ENCODE data around the gene TIAM2.

TIAM2 gene

DNA sequence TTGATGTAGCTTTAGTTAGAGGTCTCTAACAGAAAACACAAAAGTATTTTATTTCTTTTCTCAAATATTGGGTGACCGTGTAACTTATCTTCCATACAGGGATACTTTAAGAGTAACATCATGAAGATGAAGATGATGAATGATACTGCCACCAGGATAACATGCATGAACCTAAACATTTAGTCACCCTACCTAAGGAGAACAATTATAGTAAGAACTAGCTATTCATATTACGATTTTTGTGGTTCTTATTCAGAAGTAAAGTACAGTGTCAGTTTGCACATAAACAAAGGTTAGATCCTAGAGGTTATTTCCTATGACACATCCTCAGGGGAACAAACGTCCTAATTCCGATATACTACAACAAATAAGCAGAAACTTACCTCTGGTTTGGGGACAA, 289.7 kb downstream of the TIAM2 start:
- DNase-seq (ENCODE audit: low read depth in 1 of 2, low spot score in 1 of 2) = no peak
- Histone ChIP-seq H3K27ac (replicated peaks) (no peak overlapping the region), H3K4me3 (replicated peaks; ENCODE audit: insufficient read depth, low read length) (no peak overlapping the region), H3K27me3 (ENCODE audit: insufficient read depth, poor library complexity, severe bottlenecking) (no peaks in the 10 kb centered on the region)
- TF ChIP-seq SPI1 (IDR thresholded peaks at IDR 0.05; ENCODE audit: borderline replicate concordance, low read depth) = no peak

DNA sequence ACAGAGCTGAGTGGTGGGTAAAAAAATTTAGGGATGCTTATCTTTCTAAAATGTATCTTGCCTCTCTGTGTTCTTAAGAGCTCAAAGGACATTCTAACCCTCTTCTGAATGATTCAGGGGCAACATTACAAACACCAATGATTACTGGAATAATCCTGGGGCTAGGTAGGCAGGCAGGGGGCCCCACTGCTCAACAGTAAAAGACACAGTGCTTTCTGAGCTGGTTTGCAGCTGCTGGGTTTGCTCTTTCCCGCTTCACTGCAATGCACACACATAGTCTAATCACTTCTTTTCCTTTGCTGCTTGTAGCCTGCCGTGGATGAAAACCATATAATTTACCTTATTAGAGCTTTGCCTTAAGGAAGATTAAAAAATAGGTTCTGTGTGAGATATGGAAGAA, 292.6 kb downstream of the TIAM2 start:
- no peak for DNase-seq (ENCODE audit: low read depth in 1 of 2, low spot score in 1 of 2)
- Histone ChIP-seq H3K27ac (replicated peaks) (no peak overlapping the region), H3K4me3 (replicated peaks; ENCODE audit: insufficient read depth, low read length) (no peak overlapping the region), H3K27me3 (ENCODE audit: insufficient read depth, poor library complexity, severe bottlenecking) (no peaks in the 10 kb centered on the region)
- TF ChIP-seq, protein P1, sequence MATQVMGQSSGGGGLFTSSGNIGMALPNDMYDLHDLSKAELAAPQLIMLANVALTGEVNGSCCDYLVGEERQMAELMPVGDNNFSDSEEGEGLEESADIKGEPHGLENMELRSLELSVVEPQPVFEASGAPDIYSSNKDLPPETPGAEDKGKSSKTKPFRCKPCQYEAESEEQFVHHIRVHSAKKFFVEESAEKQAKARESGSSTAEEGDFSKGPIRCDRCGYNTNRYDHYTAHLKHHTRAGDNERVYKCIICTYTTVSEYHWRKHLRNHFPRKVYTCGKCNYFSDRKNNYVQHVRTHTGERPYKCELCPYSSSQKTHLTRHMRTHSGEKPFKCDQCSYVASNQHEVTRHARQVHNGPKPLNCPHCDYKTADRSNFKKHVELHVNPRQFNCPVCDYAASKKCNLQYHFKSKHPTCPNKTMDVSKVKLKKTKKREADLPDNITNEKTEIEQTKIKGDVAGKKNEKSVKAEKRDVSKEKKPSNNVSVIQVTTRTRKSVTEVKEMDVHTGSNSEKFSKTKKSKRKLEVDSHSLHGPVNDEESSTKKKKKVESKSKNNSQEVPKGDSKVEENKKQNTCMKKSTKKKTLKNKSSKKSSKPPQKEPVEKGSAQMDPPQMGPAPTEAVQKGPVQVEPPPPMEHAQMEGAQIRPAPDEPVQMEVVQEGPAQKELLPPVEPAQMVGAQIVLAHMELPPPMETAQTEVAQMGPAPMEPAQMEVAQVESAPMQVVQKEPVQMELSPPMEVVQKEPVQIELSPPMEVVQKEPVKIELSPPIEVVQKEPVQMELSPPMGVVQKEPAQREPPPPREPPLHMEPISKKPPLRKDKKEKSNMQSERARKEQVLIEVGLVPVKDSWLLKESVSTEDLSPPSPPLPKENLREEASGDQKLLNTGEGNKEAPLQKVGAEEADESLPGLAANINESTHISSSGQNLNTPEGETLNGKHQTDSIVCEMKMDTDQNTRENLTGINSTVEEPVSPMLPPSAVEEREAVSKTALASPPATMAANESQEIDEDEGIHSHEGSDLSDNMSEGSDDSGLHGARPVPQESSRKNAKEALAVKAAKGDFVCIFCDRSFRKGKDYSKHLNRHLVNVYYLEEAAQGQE (IDR thresholded peaks at IDR 0.05; ENCODE audit: insufficient replicate concordance, low read depth) = no peak
- no peak for TF ChIP-seq POLR2AphosphoS5 (IDR thresholded peaks at IDR 0.05; ENCODE audit: low read depth)
- TF ChIP-seq GABPA (IDR thresholded peaks at IDR 0.05; ENCODE audit: low read depth) = no peak
- TF ChIP-seq, protein P2, sequence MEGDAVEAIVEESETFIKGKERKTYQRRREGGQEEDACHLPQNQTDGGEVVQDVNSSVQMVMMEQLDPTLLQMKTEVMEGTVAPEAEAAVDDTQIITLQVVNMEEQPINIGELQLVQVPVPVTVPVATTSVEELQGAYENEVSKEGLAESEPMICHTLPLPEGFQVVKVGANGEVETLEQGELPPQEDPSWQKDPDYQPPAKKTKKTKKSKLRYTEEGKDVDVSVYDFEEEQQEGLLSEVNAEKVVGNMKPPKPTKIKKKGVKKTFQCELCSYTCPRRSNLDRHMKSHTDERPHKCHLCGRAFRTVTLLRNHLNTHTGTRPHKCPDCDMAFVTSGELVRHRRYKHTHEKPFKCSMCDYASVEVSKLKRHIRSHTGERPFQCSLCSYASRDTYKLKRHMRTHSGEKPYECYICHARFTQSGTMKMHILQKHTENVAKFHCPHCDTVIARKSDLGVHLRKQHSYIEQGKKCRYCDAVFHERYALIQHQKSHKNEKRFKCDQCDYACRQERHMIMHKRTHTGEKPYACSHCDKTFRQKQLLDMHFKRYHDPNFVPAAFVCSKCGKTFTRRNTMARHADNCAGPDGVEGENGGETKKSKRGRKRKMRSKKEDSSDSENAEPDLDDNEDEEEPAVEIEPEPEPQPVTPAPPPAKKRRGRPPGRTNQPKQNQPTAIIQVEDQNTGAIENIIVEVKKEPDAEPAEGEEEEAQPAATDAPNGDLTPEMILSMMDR (IDR thresholded peaks at IDR 0.05; ENCODE audit: insufficient read depth, low read length) = no peak
- TF ChIP-seq SPI1 (IDR thresholded peaks at IDR 0.05; ENCODE audit: borderline replicate concordance, low read depth) = no peak

- DNase-seq (ENCODE audit: low read depth in 1 of 2, low spot score in 1 of 2) = no peak
- no peak for TF ChIP-seq POLR2AphosphoS5 (IDR thresholded peaks at IDR 0.05; ENCODE audit: low read depth)
- no peak for TF ChIP-seq GABPA (IDR thresholded peaks at IDR 0.05; ENCODE audit: low read depth)
- TF ChIP-seq, protein P2 (IDR thresholded peaks at IDR 0.05; ENCODE audit: insufficient read depth, low read length) = no peak
- no peak for TF ChIP-seq SPI1 (IDR thresholded peaks at IDR 0.05; ENCODE audit: borderline replicate concordance, low read depth)
- TF ChIP-seq, protein P1 (IDR thresholded peaks at IDR 0.05; ENCODE audit: insufficient replicate concordance, low read depth) = no peak
- Histone ChIP-seq H3K27ac (replicated peaks) (no peak overlapping the region), H3K27me3 (ENCODE audit: insufficient read depth, poor library complexity, severe bottlenecking) (no peaks in the 10 kb centered on the region), H3K4me3 (replicated peaks; ENCODE audit: insufficient read depth, low read length) (no peak overlapping the region)
Measured at GRCh38 chr6:155290491-155290890, 295.4 kb downstream of the TIAM2 start.

- H3K4me3 ChIP-seq (replicated peaks; ENCODE audit: insufficient read depth, low read length) = no peak overlapping the region
- TF ChIP-seq GABPA (IDR thresholded peaks at IDR 0.05; ENCODE audit: low read depth) (no peak), POLR2AphosphoS5 (IDR thresholded peaks at IDR 0.05; ENCODE audit: low read depth) (no peak), SPI1 (IDR thresholded peaks at IDR 0.05; ENCODE audit: borderline replicate concordance, low read depth) (no peak)
- TF ChIP-seq, protein P1 (IDR thresholded peaks at IDR 0.05; ENCODE audit: insufficient replicate concordance, low read depth) = no peak
- TF ChIP-seq, protein P2 (IDR thresholded peaks at IDR 0.05; ENCODE audit: insufficient read depth, low read length) = no peak
- no peak overlapping the region for H3K27ac ChIP-seq (replicated peaks)
- H3K27me3 ChIP-seq (ENCODE audit: insufficient read depth, poor library complexity, severe bottlenecking) = no peaks in the 10 kb centered on the region
- DNase-seq (ENCODE audit: low read depth in 1 of 2, low spot score in 1 of 2) = no peak
Measured at GRCh38 chr6:155291291-155291690, 296.2 kb downstream of the TIAM2 start.
